Choroid plexus epithelial cell (primary cell): ENCODE data around the gene FUS.

Experiments
- DNase-seq: peaks from one replicate; pipeline ENCODE4 v3.0.0-alpha.2; 2010; ENCODE audit warnings: low read depth
- H3K4me3 ChIP-seq: 2 replicates; pipeline ENCODE4 v1.5.1; 2011; ENCODE audit warnings: low read depth, mild to moderate bottlenecking, control low read depth, low read length, moderate library complexity
- TF ChIP-seq, protein P1 (sequence below): conservative IDR thresholded peaks from 2 replicates; pipeline ENCODE4 v1.5.1; 2011; ENCODE audit warnings: low read depth, mild to moderate bottlenecking, control low read depth, inconsistent platforms, low read length, moderate library complexity

FUS gene

DNA sequence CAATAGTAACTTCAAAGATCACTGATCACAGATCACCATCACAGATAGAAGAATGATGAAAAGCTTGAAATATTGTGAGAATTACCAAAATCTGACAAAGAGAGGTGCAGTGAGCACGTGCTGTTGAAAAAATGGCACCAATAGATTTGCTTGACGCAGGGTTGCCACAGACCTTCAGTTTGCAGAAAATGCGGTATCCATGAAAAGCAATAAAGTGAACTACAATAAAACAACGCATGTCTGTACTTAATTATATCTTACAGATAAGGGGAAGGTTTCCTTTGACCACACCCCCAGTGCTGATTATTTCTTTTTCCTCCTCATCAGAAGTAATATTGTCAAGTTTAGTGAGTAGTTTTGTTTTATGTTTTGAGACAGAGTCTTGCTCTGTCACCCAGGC lies 58.1 kb downstream of the FUS start:
- H3K4me3 ChIP-seq = no peak overlapping the region
- no peak for DNase-seq
- TF ChIP-seq, protein P1, sequence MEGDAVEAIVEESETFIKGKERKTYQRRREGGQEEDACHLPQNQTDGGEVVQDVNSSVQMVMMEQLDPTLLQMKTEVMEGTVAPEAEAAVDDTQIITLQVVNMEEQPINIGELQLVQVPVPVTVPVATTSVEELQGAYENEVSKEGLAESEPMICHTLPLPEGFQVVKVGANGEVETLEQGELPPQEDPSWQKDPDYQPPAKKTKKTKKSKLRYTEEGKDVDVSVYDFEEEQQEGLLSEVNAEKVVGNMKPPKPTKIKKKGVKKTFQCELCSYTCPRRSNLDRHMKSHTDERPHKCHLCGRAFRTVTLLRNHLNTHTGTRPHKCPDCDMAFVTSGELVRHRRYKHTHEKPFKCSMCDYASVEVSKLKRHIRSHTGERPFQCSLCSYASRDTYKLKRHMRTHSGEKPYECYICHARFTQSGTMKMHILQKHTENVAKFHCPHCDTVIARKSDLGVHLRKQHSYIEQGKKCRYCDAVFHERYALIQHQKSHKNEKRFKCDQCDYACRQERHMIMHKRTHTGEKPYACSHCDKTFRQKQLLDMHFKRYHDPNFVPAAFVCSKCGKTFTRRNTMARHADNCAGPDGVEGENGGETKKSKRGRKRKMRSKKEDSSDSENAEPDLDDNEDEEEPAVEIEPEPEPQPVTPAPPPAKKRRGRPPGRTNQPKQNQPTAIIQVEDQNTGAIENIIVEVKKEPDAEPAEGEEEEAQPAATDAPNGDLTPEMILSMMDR = no peak
